Measurements from ENCODE around the gene ECHDC3.
"Not testable (repeated sequence)": the region's sequence is repeated elsewhere in the genome, so short reads cannot be mapped to it uniquely, and the experiment has no call there.

GRCh38 chr10:11737258-11738032 is 4.7 kb upstream of the ECHDC3 start:
- not testable (repeated sequence) for TF ChIP-seq CTCF (conservative IDR thresholded peaks at IDR 0.05); ZFX (IDR thresholded peaks at IDR 0.05)
